ENCODE data around the gene TRMT11. TPM values are rescaled to one million over a fixed set of nuclear protein-coding genes. Genes with fewer than 3 reads are reported as not detected.

TRMT11 gene
- total RNA-seq, 1 donor from 2014 or later = 15.4 TPM

DNA sequence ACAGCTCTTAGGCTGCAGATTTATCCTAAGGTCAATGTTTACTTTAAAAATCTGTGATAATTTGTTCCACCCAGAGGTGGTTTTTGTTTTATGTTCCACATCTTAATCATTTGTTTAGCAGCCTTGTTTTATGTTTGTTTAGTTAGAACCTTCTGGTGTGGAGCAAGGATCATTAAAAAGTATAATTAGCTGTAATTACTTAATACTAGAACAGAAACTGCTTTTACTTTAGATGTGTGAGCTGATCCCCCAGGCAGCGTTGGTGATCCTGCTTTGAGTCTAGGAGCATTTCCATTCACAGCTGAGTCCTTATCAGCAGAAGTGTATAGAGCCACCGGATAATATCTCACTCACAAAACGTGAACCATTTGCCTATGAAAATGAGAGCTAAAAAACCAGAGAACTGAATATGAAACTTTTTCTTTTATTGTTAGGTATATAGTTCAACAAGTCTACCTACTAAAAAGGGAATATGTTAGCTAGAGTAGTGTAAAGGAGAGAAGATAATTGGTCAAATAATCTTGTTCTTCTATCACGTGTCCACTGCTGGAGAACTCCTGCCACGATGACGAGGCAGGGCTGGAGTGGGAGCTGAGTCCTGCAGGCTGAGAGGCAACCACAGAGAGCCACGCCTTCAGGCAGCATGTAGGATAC, 78.5 kb downstream of the TRMT11 start:
- Mint-ChIP-seq H3K4me1 (ENCODE audit: low read depth) (peaks cover 18% of the 10 kb centered on the region), H3K27ac (ENCODE audit: unreplicated experiment) (no peak overlapping the region), H3K27me3 (ENCODE audit: low read depth) (no peaks in the 10 kb centered on the region), H3K36me3 (ENCODE audit: low read depth) (peaks cover 21% of the 10 kb centered on the region), H3K4me3 (ENCODE audit: unreplicated experiment) (no peak overlapping the region), H3K9me3 (ENCODE audit: low read depth) (peaks cover 5% of the 10 kb centered on the region)
- TF ChIP-seq, protein P1, sequence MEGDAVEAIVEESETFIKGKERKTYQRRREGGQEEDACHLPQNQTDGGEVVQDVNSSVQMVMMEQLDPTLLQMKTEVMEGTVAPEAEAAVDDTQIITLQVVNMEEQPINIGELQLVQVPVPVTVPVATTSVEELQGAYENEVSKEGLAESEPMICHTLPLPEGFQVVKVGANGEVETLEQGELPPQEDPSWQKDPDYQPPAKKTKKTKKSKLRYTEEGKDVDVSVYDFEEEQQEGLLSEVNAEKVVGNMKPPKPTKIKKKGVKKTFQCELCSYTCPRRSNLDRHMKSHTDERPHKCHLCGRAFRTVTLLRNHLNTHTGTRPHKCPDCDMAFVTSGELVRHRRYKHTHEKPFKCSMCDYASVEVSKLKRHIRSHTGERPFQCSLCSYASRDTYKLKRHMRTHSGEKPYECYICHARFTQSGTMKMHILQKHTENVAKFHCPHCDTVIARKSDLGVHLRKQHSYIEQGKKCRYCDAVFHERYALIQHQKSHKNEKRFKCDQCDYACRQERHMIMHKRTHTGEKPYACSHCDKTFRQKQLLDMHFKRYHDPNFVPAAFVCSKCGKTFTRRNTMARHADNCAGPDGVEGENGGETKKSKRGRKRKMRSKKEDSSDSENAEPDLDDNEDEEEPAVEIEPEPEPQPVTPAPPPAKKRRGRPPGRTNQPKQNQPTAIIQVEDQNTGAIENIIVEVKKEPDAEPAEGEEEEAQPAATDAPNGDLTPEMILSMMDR (IDR thresholded peaks at IDR 0.05) = no peak
- DNase-seq (ENCODE audit: low spot score) = no peak

DNA sequence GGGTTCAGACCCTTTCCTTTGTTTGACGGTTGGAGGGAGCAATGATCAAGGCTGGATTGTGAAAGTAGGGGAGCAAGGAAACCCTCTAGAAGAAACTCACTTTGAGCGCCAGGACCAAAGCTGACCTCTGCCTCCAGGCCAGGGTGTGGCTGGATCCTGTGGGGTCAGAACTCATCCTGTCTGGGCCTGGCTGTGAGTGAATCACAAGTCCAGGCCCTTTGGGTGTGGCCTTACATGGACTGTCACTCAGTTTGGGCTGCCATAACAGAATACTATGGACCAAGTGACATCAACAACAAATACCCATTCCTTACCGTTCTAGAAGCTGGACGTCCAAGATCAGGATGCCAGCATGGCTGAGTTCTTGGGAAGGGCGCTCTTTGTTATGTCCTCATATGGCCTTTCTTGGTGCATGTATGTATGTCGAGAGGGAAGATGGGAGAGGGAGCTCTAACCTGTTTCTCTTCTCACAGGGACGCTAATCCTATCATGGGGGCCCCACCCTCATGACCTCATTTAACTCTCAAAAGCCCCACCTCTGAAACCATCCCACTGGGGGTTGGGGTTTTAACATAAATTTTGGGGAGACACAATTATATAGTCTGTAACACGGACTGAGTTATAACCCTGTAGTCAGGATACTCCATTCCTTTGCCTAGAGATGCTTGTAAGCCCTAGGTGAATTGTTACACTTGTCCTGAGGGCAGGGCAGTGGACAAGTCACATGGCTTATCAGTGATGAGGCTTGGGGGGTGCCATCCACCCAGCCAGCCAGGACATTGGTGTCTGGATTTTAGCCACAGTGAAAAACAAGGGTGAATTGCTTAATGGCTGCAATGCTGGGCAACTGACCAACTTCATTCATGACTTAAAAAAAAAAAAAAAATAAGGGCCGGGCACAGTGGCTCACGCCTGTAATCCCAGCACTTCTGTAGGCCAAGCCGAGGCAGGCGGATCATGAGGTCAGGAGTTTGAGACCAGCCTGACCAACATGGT, 80.0 kb downstream of the TRMT11 start:
- peaks cover 5% of the 10 kb centered on the region for H3K9me3 Mint-ChIP-seq (ENCODE audit: low read depth)
- peaks cover 14% of the 10 kb centered on the region for H3K36me3 Mint-ChIP-seq (ENCODE audit: low read depth)
- no peaks in the 10 kb centered on the region for H3K27me3 Mint-ChIP-seq (ENCODE audit: low read depth)
- peaks cover 18% of the 10 kb centered on the region for H3K4me1 Mint-ChIP-seq (ENCODE audit: low read depth)
- no peak overlapping the region for H3K27ac Mint-ChIP-seq (ENCODE audit: unreplicated experiment)
- TF ChIP-seq, protein P1 (IDR thresholded peaks at IDR 0.05) = no peak
- DNase-seq (ENCODE audit: low spot score) = no peak
- no peak overlapping the region for H3K4me3 Mint-ChIP-seq (ENCODE audit: unreplicated experiment)

DNA sequence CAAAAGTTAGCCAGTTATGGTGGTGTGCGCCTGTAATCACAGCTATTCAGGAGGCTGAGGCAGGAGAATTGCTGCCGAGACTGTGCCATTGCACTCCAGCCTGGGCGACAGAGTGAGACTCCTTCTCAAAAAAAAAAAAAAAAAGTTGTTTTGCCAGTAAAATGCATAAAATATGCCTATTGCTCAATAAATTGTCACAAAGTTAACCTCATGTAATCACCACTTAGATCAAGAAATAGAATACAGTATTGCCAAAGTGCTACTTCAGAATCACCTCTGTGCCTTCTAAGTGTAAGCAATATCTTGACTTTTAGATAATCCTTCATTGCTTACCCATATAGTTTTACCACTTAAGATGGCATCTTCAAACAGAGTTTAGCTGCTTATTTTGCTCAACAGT, 80.7 kb downstream of the TRMT11 start:
- peaks cover 18% of the 10 kb centered on the region for H3K4me1 Mint-ChIP-seq (ENCODE audit: low read depth)
- H3K4me3 Mint-ChIP-seq (ENCODE audit: unreplicated experiment) = no peak overlapping the region
- no peak for DNase-seq (ENCODE audit: low spot score)
- H3K27me3 Mint-ChIP-seq (ENCODE audit: low read depth) = no peaks in the 10 kb centered on the region
- peaks cover 14% of the 10 kb centered on the region for H3K36me3 Mint-ChIP-seq (ENCODE audit: low read depth)
- TF ChIP-seq, protein P1 (IDR thresholded peaks at IDR 0.05) = no peak
- H3K27ac Mint-ChIP-seq (ENCODE audit: unreplicated experiment) = no peak overlapping the region
- peaks cover 5% of the 10 kb centered on the region for H3K9me3 Mint-ChIP-seq (ENCODE audit: low read depth)

DNA sequence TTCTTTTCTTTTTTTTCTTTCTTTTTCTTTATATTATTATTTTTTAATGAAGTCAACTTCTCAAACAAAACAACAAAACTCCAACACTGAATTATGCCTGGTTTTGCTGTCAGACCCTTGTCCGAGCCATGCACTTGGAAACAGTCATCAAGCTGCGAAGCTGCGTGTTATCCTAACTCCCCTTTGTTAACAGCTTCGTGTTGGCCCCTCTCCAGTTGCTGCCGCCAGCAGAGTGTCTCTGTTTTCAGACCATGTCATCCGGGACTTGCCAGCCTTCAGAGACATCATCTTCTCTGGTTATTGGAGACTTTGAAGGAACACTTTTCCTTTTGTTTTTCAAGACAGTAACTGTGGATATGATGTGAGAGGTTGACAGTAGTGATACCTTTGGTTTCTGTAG, 83.1 kb downstream of the TRMT11 start:
- Mint-ChIP-seq H3K27ac (ENCODE audit: unreplicated experiment) (no peak overlapping the region), H3K27me3 (ENCODE audit: low read depth) (no peaks in the 10 kb centered on the region), H3K9me3 (ENCODE audit: low read depth) (peaks cover 5% of the 10 kb centered on the region), H3K36me3 (ENCODE audit: low read depth) (peaks cover 12% of the 10 kb centered on the region), H3K4me3 (ENCODE audit: unreplicated experiment) (no peak overlapping the region), H3K4me1 (ENCODE audit: low read depth) (peaks cover 3% of the 10 kb centered on the region)
- TF ChIP-seq, protein P1 (IDR thresholded peaks at IDR 0.05) = no peak
- no peak for DNase-seq (ENCODE audit: low spot score)

DNA sequence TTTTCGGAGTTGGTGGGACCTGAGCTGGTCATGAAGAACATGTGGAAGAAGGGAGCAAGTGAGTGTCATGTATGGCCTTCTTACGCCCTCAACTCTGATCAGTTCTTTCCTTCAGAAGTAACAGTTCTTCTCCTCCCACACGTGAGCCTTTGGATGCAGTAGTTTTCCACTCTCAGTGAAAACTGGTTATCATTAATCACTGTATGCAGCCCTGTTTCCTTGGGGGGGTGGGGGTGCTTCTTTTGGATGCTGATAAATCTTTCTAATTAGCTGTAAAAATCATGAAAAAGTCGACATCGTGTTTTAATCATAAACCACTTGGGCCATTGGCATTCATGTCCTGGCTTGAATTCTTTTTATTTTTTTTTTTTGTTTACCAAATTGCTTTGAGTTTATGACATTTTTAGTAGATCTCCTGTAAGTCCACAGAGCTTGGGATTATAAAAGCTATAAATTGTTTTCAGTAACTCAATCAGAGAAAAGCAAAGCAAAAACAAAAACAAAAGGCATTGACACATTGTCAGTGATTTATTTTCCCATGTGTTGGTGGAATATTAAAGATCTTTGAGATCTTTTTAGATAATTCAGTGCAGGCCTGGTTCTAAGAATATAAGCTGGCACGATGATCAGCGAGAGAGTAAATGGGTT, 84.8 kb downstream of the TRMT11 start:
- no peak overlapping the region for H3K27ac Mint-ChIP-seq (ENCODE audit: unreplicated experiment)

More for the DNA sequence above, 84.8 kb downstream of the TRMT11 start:
- no peaks in the 10 kb centered on the region for H3K27me3 Mint-ChIP-seq (ENCODE audit: low read depth)
- peaks cover 5% of the 10 kb centered on the region for H3K9me3 Mint-ChIP-seq (ENCODE audit: low read depth)
- no peak for DNase-seq (ENCODE audit: low spot score)
- H3K4me1 Mint-ChIP-seq (ENCODE audit: low read depth) = no peaks in the 10 kb centered on the region
- no peak overlapping the region for H3K4me3 Mint-ChIP-seq (ENCODE audit: unreplicated experiment)
- H3K36me3 Mint-ChIP-seq (ENCODE audit: low read depth) = peaks cover 12% of the 10 kb centered on the region
- TF ChIP-seq, protein P1 (IDR thresholded peaks at IDR 0.05) = no peak

All from chondrocyte (in vitro differentiated cells).